Esophagus squamous epithelium (tissue), 4 donors: ENCODE results near the gene COL26A1.

ENCODE experiments used
- POLR2A ChIP-seq, 4 donors: fragments of 450-650 bp; IDR thresholded peaks; one replicate each; pipeline ENCODE4 v1.6.1; 2017; ENCODE audit warnings: antibody characterized with exemption in 4 of 4, mild to moderate bottlenecking in 4 of 4, moderate library complexity in 3 of 4
- TF ChIP-seq, protein P1 (sequence below), 6 experiments: fragments of 450-650 bp in 4 of 6; fragments of 200-600 bp in 2 of 6; sonication (generic) in 2 of 6; IDR thresholded peaks; one replicate each; pipeline ENCODE4 v1.5.1; 2016 to 2019; ENCODE audit warnings: antibody characterized with exemption in 6 of 6, mild to moderate bottlenecking in 4 of 6, moderate library complexity in 4 of 6

DNA sequence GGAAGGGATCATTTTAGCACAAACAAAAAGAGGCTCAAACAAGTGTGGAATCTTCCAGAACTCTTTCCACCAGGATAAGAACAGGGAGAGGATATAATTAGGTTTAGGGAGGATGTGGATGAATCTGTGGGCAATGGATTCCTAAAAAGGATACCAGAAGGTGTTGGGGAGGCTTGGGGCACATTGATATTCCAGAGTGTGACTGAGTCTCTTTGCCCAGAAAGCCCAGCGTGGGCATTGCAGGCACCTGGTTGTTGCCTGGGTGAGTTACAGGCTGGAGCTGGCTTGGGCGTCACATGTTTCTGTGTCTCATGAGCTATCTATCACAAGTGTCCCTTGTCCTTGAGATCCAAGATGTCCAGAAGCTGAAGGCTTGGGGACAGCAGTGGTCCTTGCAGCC lies 3.3 kb downstream of the COL26A1 start:
- TF ChIP-seq, protein P1, sequence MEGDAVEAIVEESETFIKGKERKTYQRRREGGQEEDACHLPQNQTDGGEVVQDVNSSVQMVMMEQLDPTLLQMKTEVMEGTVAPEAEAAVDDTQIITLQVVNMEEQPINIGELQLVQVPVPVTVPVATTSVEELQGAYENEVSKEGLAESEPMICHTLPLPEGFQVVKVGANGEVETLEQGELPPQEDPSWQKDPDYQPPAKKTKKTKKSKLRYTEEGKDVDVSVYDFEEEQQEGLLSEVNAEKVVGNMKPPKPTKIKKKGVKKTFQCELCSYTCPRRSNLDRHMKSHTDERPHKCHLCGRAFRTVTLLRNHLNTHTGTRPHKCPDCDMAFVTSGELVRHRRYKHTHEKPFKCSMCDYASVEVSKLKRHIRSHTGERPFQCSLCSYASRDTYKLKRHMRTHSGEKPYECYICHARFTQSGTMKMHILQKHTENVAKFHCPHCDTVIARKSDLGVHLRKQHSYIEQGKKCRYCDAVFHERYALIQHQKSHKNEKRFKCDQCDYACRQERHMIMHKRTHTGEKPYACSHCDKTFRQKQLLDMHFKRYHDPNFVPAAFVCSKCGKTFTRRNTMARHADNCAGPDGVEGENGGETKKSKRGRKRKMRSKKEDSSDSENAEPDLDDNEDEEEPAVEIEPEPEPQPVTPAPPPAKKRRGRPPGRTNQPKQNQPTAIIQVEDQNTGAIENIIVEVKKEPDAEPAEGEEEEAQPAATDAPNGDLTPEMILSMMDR (IDR thresholded peaks at IDR 0.05): no peak
- no peak for TF ChIP-seq POLR2A (IDR thresholded peaks at IDR 0.05)
